GM12801 (cell line): ENCODE data around the gene NDUFS6.

Experiments used
- TF ChIP-seq, protein P1 (sequence below): IDR thresholded peaks from one replicate; pipeline ENCODE4 v1.5.1; 2011; ENCODE audit warnings: control low read depth; ENCODE audit not compliant: insufficient read length; ENCODE audit errors: extremely low read depth

NDUFS6 gene

DNA sequence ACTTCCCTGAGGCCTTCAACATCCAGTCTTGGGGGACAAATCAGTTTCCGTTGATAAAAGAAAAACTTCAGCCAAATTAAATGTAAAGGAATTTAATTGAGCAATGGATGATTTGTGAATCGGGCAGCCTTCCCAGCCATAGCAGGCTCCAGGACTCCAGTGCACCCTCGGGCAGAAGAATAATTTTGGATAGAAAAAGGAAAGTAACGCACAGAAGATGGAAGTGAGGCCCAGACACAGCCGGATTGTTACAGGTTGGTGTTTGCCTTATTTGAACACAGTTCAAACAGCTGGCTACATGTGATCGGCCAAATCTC lies 20.6 kb upstream of the NDUFS6 start:
- TF ChIP-seq, protein P1, sequence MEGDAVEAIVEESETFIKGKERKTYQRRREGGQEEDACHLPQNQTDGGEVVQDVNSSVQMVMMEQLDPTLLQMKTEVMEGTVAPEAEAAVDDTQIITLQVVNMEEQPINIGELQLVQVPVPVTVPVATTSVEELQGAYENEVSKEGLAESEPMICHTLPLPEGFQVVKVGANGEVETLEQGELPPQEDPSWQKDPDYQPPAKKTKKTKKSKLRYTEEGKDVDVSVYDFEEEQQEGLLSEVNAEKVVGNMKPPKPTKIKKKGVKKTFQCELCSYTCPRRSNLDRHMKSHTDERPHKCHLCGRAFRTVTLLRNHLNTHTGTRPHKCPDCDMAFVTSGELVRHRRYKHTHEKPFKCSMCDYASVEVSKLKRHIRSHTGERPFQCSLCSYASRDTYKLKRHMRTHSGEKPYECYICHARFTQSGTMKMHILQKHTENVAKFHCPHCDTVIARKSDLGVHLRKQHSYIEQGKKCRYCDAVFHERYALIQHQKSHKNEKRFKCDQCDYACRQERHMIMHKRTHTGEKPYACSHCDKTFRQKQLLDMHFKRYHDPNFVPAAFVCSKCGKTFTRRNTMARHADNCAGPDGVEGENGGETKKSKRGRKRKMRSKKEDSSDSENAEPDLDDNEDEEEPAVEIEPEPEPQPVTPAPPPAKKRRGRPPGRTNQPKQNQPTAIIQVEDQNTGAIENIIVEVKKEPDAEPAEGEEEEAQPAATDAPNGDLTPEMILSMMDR: no peak

DNA sequence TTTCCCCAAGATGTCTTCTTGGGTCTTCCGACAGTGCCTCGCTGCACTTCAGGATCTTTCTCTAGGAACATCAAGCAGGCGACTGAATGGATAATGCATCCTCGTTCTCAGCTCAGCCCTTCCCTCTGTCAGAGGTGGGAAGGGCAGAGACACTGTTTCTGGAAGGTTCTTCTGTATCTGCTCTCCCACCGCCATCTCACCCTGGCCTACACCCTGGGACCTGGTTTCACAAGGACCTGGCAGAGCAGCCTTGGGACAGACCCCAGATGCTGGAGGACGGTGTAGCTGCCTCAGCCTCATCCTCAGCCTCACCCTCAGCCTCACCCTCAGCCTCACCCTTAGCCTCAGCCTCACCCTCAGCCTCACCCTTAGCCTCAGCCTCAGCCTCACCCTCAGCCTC lies 20.1 kb upstream of the NDUFS6 start:
- TF ChIP-seq, protein P1: no peak

DNA sequence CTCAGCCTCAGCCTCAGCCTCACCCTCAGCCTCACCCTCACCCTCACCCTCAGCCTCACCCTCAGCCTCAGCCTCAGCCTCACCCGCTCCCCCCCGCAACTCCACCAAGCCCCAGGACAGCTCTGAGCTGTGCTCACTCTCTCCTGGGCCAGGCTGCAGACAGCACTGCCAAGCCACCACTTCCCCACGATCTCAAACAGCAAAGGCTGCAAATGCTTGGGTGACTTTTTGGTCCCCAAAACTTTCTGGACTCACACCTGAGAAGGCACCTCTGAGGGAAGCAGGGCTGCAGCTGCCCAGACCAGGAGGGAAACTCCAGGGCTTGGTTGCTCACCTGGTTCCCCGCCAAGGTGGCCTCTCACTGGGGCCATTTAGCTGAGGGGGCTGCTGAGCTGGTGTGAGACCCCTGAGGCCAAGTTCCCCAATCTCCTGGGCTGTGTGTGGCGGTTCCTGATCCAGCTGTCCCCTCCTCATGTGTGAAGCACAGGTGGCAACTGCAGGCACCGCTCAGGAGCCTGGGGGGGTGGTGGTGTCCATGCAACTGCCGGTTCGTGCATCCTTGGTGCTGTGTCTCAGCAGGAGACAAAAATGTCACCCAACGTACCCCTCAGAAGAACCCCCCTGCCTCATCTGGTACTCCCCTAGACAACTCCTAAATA lies 19.4 kb upstream of the NDUFS6 start:
- TF ChIP-seq, protein P1: no peak

DNA sequence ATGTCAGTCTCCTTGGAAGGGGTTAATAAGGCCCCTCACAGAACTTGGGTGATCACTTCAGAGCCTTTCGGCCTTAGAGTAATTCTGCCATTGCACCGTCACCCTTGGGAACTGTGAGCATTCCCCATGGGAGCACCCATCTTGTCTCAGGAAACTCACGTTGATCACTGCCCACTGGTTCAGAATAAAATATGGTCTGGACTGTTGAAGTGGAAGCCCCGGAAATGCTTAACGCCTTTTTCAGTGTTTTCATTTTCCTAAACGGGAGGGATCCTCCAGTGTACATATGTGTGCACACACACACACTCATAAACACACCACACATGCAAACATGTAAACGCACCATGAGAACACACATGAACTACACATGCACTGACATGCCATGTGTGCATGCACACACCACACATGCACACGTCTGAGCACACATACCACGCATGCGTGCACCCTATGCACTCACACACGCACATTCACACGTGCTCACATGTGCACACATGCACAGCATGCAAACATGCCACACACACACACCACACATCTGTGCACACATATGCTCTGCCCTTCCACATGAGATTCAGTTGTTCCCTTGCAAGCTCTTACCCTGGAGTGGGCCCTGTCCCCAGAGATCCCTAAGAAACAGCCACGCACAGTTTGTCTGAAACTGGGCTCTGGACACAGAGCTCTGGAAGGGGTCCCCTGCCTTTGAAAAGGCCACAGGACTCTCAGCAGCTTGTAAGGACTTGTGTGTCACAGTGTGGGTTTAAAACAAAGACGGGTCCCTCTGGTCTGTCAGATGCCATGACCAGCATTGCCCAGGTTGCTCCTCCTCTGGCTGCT lies 18.6 kb upstream of the NDUFS6 start:
- TF ChIP-seq, protein P1: no peak

DNA sequence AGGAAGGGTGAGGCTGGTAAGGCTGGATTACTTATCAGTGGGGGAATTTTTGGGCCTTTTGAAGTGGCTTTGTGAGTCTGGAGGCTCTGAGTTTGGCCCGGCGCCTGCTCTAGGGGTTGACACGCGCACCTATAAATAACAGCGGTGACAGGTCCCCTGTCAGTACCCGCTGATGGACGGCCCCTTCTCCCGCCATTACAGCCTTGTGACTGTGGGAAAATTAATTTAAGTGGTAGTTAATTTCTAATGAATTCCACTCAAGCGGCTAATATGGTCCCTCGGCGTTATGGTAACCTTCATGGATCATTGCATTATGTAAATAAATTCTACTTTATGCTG lies 18.0 kb upstream of the NDUFS6 start:
- TF ChIP-seq, protein P1: no peak

DNA sequence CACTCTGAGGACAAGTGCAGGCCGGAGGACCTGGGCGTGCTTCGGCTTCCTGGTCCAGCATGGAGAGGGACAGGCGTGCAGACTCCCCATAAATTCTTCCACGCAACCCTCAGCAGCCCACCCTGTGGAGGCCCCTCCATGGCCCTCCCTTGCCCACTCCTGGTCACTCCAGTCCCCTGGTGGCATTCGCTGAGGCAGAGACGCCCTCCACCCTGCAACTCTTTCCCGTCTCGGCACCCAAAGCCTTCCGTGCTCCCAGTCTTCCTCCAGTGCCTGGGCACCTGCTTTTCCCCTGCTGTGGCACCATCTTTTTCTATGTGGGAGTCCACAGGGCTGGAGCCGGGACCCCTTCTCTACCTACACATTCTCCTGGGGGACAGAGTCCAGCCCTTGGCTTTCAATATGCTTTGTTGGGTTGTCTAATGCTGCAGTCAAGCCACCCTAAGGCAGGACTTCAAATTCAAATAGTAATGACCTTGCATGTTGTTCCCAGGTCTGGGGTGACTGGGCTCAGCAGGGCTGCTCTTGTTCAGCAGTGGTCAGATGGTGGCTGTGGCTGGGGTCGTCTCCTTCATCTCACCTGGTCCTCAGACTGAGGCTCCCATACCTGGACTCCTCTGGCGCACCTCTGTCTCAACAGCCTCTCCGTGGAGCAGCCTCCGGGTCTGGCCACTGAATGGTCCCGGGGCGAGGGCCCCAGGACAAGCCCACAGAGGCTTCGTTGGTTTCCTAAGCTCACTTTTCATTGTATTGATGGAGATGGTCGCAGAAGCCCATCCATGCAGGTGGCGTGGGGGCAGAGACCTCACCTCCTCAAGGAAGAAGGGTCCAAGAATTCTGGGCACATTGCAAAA lies 16.8 kb upstream of the NDUFS6 start:
- TF ChIP-seq, protein P1: no peak

DNA sequence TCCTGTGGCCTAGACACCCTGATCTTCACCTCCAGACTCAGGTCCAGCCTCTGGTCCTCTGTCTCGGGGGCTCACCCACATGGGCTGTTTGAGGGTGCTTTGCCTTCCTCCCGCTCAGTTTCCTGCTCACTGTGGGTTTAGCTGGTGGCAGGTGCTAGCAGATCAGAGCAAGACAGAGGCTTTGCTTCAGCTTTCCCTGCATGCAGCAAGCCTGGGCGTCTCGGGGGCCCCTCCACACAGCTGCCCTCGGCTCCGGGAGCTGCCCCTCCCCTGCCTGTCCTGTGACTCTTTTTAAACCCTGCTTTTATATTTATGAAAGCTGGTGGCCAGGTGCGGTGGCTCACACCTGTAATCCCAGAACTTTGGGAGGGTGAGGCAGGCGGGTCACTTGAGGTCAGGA lies 16.1 kb upstream of the NDUFS6 start:
- TF ChIP-seq, protein P1: no peak
